A549 (cell line): ENCODE data around the gene ERICH2. TPM values are rescaled to one million over a fixed set of nuclear protein-coding genes. Genes with fewer than 3 reads are reported as not detected.
"Not testable (repeated sequence)": the region's sequence is repeated elsewhere in the genome, so short reads cannot be mapped to it uniquely, and the experiment has no call there.

Experiments used
- ATAC-seq, 2 experiments: fragments of 200-7000 bp in 1 of 2; fragments of >200 bp in 1 of 2; cut with Nextera tagmentation in 1 of 2; cut with Tn5 transposase in 1 of 2; 3 replicates each; pipeline versions ENCODE4 v1.8.0 to v1.9.1; 2018 to 2020; ENCODE audit warnings: mild to moderate bottlenecking in 1 of 2, moderate library complexity in 1 of 2
- CTCF ChIA-PET: fragments of 300-600 bp; sonication (Branson Sonifier 250); formaldehyde crosslinking; extraction: SDS; loops from one replicate; lab custom pipeline; 2021; ENCODE audit warnings: antibody characterized with exemption, inconsistent platforms; lab: Yijun Ruan, JAX
- POLR2A ChIA-PET: fragments of 350-600 bp; formaldehyde crosslinking; extraction: SDS; loops from one replicate; lab custom pipeline; 2021; ENCODE audit warnings: antibody characterized with exemption, inconsistent platforms; lab: Yijun Ruan, JAX
- DNase-seq, 2 experiments: peaks; one replicate each; pipeline versions ENCODE4 v3.0.0 to v3.0.0-alpha.2; 2011 to 2016; ENCODE audit warnings: low read depth in 1 of 2, low spot score in 1 of 2
- FAIRE-seq: peaks from 2 replicates; lab custom pipeline; 2011; peaks lifted over from hg19 to GRCh38; lab: Jason Lieb, UNC
- H3K27ac ChIP-seq, 2 experiments: fragments of >200 bp; sonication (Bioruptor Twin); formaldehyde crosslinking; 3 replicates each; pipeline ENCODE4 v1.5.1; 2016 to 2017
- H3K4me1 ChIP-seq: fragments of >200 bp; sonication (Bioruptor Twin); formaldehyde crosslinking; 3 replicates; pipeline ENCODE4 v1.6.1; 2016
- H3K4me2 ChIP-seq: fragments of >200 bp; sonication (Bioruptor Twin); formaldehyde crosslinking; 3 replicates; pipeline ENCODE4 v1.6.1; 2016
- H3K4me3 ChIP-seq: fragments of >200 bp; sonication (Bioruptor Twin); formaldehyde crosslinking; 3 replicates; pipeline ENCODE4 v1.5.1; 2016
- H3K9me3 ChIP-seq: fragments of >200 bp; sonication (Bioruptor Twin); formaldehyde crosslinking; 3 replicates; pipeline ENCODE4 v1.6.1; 2016
- BHLHE40 ChIP-seq: IDR thresholded peaks from 2 replicates; pipeline ENCODE4 v1.6.1; 2012; ENCODE audit warnings: low read depth, low read length, inconsistent platforms
- CBX8 ChIP-seq: fragments of 200-600 bp; sonication (generic); IDR thresholded peaks from 2 replicates; pipeline ENCODE4 v1.6.1; 2016
- CEBPB ChIP-seq, 2 experiments: fragments of >200 bp in 1 of 2; sonication (Bioruptor Twin) in 1 of 2; formaldehyde crosslinking in 1 of 2; IDR thresholded peaks; 2 replicates each; pipeline ENCODE4 v1.6.1; 2012 to 2016
- EP300 ChIP-seq, 2 experiments: fragments of >200 bp; sonication (Bioruptor Twin); formaldehyde crosslinking; IDR thresholded peaks; 2 replicates in 1 of 2; 3 replicates in 1 of 2; pipeline ENCODE4 v1.6.1; 2016 to 2017
- FOXS1 ChIP-seq: fragments of 250-450 bp; sonication (Bioruptor Pico); IDR thresholded peaks from 2 replicates; pipeline ENCODE4 v1.5.0; 2020; ENCODE audit warnings: mild to moderate bottlenecking, moderate library complexity
- HDAC2 ChIP-seq: fragments of 200-600 bp; sonication (generic); IDR thresholded peaks from 2 replicates; pipeline ENCODE4 v1.6.1; 2016
- JUNB ChIP-seq: fragments of >200 bp; sonication (Bioruptor Twin); formaldehyde crosslinking; IDR thresholded peaks from 2 replicates; pipeline ENCODE4 v1.6.1; 2016
- KDM1A ChIP-seq: fragments of 200-600 bp; sonication (generic); IDR thresholded peaks from 2 replicates; pipeline ENCODE4 v1.6.1; 2016; ENCODE audit warnings: low read depth, mild to moderate bottlenecking
- MAFK ChIP-seq: fragments of 450-650 bp; IDR thresholded peaks from 2 replicates; pipeline ENCODE4 v1.6.1; 2014; ENCODE audit not compliant: partially characterized antibody
- MAZ ChIP-seq: fragments of 150-350 bp; IDR thresholded peaks from 2 replicates; pipeline ENCODE4 v1.6.1; 2014; ENCODE audit warnings: antibody characterized with exemption, low read depth, low read length, borderline replicate concordance
- NR3C1 ChIP-seq: fragments of >200 bp; sonication (Bioruptor Twin); formaldehyde crosslinking; IDR thresholded peaks from 3 replicates; pipeline ENCODE4 v1.6.1; 2017
- PHF8 ChIP-seq: fragments of 200-600 bp; sonication (generic); IDR thresholded peaks from 2 replicates; pipeline ENCODE4 v1.6.1; 2016; ENCODE audit warnings: low read depth, mild to moderate bottlenecking, antibody characterized with exemption, moderate library complexity, borderline replicate concordance
- POLR2AphosphoS2 ChIP-seq: conservative IDR thresholded peaks from 2 replicates; pipeline ENCODE4 v1.6.1; 2012; ENCODE audit warnings: low read length, improper control_type of control experiment, inconsistent platforms
- RCOR1 ChIP-seq: fragments of 150-350 bp; IDR thresholded peaks from 2 replicates; pipeline ENCODE4 v1.6.1; 2014; ENCODE audit warnings: antibody characterized with exemption, low read length, low read depth
- RFX5 ChIP-seq: fragments of 450-650 bp; IDR thresholded peaks from 2 replicates; pipeline ENCODE4 v1.7.1; 2014; ENCODE audit warnings: antibody characterized with exemption, mild to moderate bottlenecking, moderate library complexity
- TFCP2L1 ChIP-seq: fragments of 250-450 bp; sonication (Bioruptor Pico); IDR thresholded peaks from 2 replicates; pipeline ENCODE4 v1.5.0; 2021; ENCODE audit warnings: mild to moderate bottlenecking
- ZC3H11A ChIP-seq: fragments of 450-650 bp; IDR thresholded peaks from 2 replicates; pipeline ENCODE4 v1.6.1; 2014; ENCODE audit warnings: antibody characterized with exemption, mild to moderate bottlenecking
- ZSCAN20 ChIP-seq: fragments of 250-450 bp; sonication (Bioruptor Pico); IDR thresholded peaks from 2 replicates; pipeline ENCODE4 v1.8.0; 2022; ENCODE audit warnings: mild to moderate bottlenecking, moderate library complexity
- whole genome bisulfite sequencing: methylation state at CpG from one replicate; pipeline ENCODE4 v1.1.6; 2017; ENCODE audit errors: missing lambda C conversion rate; 5-methylcytosine and 5-hydroxymethylcytosine counted together
- polyA plus RNA-seq, 4 experiments: library from polyadenylated mRNA; depleted of rRNA in 3 of 4; stranded (reverse); fragments of >200 nt; fragmentation: RNase III in 1 of 4; extraction: RNeasy Plus Mini Kit Qiagen cat#74134 plus additional on column Dnase treatment in 1 of 4; gene quantifications; 2 replicates in 3 of 4; 3 replicates in 1 of 4; pipeline ENCODE4 v1.2.3, GENCODE V29; 2011 to 2017
- TF ChIP-seq, protein P1 (sequence below): IDR thresholded peaks from 2 replicates; pipeline ENCODE4 v1.6.1; 2012
- TF ChIP-seq, protein P2 (sequence below): IDR thresholded peaks from 2 replicates; pipeline ENCODE4 v1.6.1; 2012; ENCODE audit warnings: low read depth, borderline replicate concordance

ERICH2 gene
- polyA plus RNA-seq, 2 of the 4 experiments (the other 2 are of a cell fraction): not detected

DNA sequence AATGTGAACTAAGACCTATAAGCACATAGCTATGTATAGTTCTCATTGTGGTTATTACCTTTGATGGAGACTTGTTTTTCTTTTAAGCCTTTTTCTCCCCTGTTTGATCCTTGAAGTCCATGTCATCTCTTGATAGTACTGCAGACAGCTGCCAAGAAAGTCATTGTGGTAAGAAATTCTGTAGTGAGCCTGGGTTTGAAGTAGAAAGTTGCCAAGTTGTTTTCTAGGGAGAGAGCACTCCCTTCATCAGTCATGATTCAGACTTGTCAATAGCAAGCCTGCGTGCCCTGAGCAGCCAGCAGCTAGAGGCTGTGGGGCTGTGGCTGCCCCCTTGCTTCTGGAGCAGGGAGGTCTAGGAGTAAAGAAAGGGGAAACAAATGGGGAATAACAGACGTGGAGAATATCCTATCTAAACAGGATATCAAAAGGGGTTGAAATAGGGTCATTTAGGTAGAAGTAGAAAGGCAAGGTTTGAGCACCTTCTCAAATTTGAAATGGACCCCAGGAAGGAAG, 46.7 kb upstream of the ERICH2 start:
- ChIA-PET CTCF (interaction anchor here (0.6 to 1.4 kb wide), 3 partner anchors 11 to 314 kb away, joined by 3 read pairs; no protein-coding TSS in a partner anchor), POLR2A (no interaction called here)
- H3K4me1 ChIP-seq: no peaks in the 10 kb centered on the region
- 22% methylated on average over 2 of the region's 2 CpGs for WGBS
- no peak overlapping the region for H3K4me2 ChIP-seq
- no peak overlapping the region for H3K4me3 ChIP-seq
- no peaks in the 10 kb centered on the region for H3K9me3 ChIP-seq
- FAIRE-seq (no peak), ATAC-seq (no peak), DNase-seq (no peak)
- H3K27ac ChIP-seq: no peak overlapping the region
- TF ChIP-seq, protein P1, sequence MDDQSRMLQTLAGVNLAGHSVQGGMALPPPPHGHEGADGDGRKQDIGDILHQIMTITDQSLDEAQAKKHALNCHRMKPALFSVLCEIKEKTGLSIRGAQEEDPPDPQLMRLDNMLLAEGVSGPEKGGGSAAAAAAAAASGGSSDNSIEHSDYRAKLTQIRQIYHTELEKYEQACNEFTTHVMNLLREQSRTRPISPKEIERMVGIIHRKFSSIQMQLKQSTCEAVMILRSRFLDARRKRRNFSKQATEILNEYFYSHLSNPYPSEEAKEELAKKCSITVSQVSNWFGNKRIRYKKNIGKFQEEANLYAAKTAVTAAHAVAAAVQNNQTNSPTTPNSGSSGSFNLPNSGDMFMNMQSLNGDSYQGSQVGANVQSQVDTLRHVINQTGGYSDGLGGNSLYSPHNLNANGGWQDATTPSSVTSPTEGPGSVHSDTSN: no peak
- no peak for TF ChIP-seq KDM1A
- TF ChIP-seq RCOR1: no peak
- no peak for TF ChIP-seq EP300 (IDR thresholded peaks at IDR 0.05)
- no peak for TF ChIP-seq CEBPB (IDR thresholded peaks at IDR 0.05)
- no peak for TF ChIP-seq MAZ
- TF ChIP-seq POLR2AphosphoS2: no peak
- TF ChIP-seq, protein P2, sequence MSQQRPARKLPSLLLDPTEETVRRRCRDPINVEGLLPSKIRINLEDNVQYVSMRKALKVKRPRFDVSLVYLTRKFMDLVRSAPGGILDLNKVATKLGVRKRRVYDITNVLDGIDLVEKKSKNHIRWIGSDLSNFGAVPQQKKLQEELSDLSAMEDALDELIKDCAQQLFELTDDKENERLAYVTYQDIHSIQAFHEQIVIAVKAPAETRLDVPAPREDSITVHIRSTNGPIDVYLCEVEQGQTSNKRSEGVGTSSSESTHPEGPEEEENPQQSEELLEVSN: no peak
- no peak for TF ChIP-seq PHF8
- no peak for TF ChIP-seq CBX8
- TF ChIP-seq ZC3H11A: no peak

DNA sequence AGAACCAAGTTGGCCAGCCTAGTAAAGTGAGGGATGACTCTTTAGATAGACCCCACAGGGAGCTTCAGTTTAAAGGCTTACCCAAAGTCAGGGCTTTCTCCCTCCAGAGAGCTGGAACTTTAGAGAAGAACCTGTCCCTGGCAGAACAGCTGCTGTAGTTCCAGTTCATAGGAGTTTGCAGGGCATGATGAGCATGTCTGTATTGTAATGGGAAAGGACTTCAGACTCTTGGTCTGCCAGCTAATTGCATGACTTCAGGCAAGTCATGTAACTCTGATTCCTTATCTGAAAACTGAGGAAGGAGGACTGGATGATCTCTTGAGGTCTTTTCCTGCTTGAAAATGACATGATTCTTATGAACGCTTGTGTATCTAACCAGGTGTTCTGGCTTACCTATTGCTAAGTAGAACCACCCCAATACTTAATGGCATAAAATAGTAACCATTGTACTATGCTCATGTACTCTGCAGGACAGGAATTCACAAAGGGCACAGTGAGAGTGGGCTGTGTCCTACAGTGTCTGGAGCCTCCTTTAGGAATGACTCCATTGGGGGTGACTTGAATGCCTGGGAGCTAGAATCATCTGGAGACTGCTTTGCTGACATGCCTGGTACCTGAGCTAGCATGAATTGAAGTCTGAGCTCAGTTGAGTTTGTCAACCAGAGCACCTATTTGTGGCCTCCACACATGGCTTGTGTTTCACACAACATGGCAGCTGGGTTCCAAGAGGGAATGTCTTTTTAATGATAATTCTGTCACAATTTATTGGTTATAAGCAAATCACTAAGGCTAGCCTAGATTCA, 36.2 kb upstream of the ERICH2 start:
- POLR2A ChIA-PET: no interaction called here
- no peak for FAIRE-seq
- ATAC-seq: no peak
- Histone ChIP-seq H3K4me1 (0 out of 3 replicates have a peak, but pooled peaks cover 4% of the 10 kb centered on the region), H3K9me3 (no peaks in the 10 kb centered on the region), H3K4me3 (no peak overlapping the region), H3K27ac (no peak overlapping the region), H3K4me2 (no peak overlapping the region)
- CTCF ChIA-PET: no interaction called here
- DNase-seq: no peak
- 43% methylated on average over 1 of the region's 1 CpG for WGBS
- TF ChIP-seq RFX5: no peak
- TF ChIP-seq, protein P2: no peak
- TF ChIP-seq HDAC2: no peak
- no peak for TF ChIP-seq ZC3H11A
- TF ChIP-seq TFCP2L1 (CRISPR knock-in tag): no peak
- no peak for TF ChIP-seq JUNB
- TF ChIP-seq BHLHE40: no peak
- no peak for TF ChIP-seq NR3C1
- TF ChIP-seq, protein P1: no peak
- no peak for TF ChIP-seq ZSCAN20 (CRISPR knock-in tag)
- no peak for TF ChIP-seq MAFK
- TF ChIP-seq FOXS1 (CRISPR knock-in tag): no peak

DNA sequence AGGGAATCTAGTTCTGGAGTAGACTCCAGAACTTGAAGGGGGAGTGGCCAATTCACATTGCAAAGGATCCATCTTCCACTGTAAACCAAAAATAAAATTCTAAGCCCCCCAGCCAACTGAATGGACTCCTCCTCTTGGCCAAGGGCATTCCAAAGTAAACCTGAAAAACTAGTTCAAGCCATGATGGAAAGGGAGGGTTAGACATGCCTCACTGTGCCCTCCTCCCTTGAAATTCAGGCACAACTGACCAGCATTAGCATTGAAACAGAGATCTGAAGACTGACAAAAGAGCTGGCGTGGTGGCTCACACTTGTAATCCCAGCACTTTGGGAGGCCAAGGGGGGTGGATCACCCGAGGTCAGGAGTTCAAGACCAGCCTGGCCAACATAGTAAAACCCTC, 35.6 kb upstream of the ERICH2 start:
- DNase-seq, H3K4me3 ChIP-seq, H3K4me2 ChIP-seq, POLR2A ChIA-PET, ATAC-seq, CTCF ChIA-PET, H3K4me1 ChIP-seq, FAIRE-seq, H3K27ac ChIP-seq, H3K9me3 ChIP-seq: not testable (repeated sequence)
- 0% methylated on average over 2 of the region's 2 CpGs for WGBS
